ENCODE data around the gene BBIP1. TPM values are rescaled to one million over a fixed set of nuclear protein-coding genes. Genes with fewer than 3 reads are reported as not detected.
"Not testable (repeated sequence)": the region's sequence is repeated elsewhere in the genome, so short reads cannot be mapped to it uniquely, and the experiment has no call there.

BBIP1 gene
- polyA plus RNA-seq, 1 donor from 2014 or later: 73.3 TPM

GRCh38 chr10:110868981-110869380 is 50.0 kb downstream of the BBIP1 start:
- no peak overlapping the region for H3K27ac ChIP-seq (ENCODE audit: low read length)
- no peaks in the 10 kb centered on the region for H3F3A ChIP-seq (ENCODE audit: insufficient read depth, low read length, poor library complexity, severe bottlenecking)
- no peaks in the 10 kb centered on the region for H3K9me2 ChIP-seq (ENCODE audit: insufficient read depth, low read length)
- no peak overlapping the region for H3K9ac ChIP-seq (ENCODE audit: low read length)
- no peaks in the 10 kb centered on the region for H3K9me3 ChIP-seq (ENCODE audit: low read length)
- no peak overlapping the region for H3K4me3 ChIP-seq (ENCODE audit: low read length)
- TF ChIP-seq TAF1 (IDR thresholded peaks at IDR 0.05; ENCODE audit: low read depth): no peak
- H3K79me2 ChIP-seq (replicated peaks; ENCODE audit: insufficient read depth, low read length): peaks cover 13% of the 10 kb centered on the region
- H3K4me2 ChIP-seq (ENCODE audit: low read length): no peak overlapping the region
- H3K27me3 ChIP-seq (ENCODE audit: insufficient read depth, low read depth, low read length): no peaks in the 10 kb centered on the region
- H3K36me3 ChIP-seq (ENCODE audit: insufficient read depth, low read length): no peaks in the 10 kb centered on the region
- no peaks in the 10 kb centered on the region for H4K20me1 ChIP-seq (ENCODE audit: insufficient read depth)
- H2AFZ ChIP-seq (ENCODE audit: low read depth, low read length): no peak overlapping the region

- no peaks in the 10 kb centered on the region for H4K20me1 ChIP-seq (ENCODE audit: insufficient read depth)
- no peaks in the 10 kb centered on the region for H3K27me3 ChIP-seq (ENCODE audit: insufficient read depth, low read depth, low read length)
- no peak overlapping the region for H3K4me3 ChIP-seq (ENCODE audit: low read length)
- no peak overlapping the region for H3K9ac ChIP-seq (ENCODE audit: low read length)
- no peaks in the 10 kb centered on the region for H3K36me3 ChIP-seq (ENCODE audit: insufficient read depth, low read length)
- no peaks in the 10 kb centered on the region for H3F3A ChIP-seq (ENCODE audit: insufficient read depth, low read length, poor library complexity, severe bottlenecking)
- no peak overlapping the region for H3K4me2 ChIP-seq (ENCODE audit: low read length)
- no peaks in the 10 kb centered on the region for H3K9me2 ChIP-seq (ENCODE audit: insufficient read depth, low read length)
- TF ChIP-seq EP300 (conservative IDR thresholded peaks at IDR 0.05; ENCODE audit: poor library complexity, severe bottlenecking): no peak
- no peak for TF ChIP-seq REST (IDR thresholded peaks at IDR 0.05; ENCODE audit: borderline replicate concordance)
- TF ChIP-seq SMC3 (conservative IDR thresholded peaks at IDR 0.05; ENCODE audit: poor library complexity): no peak
- no peak for TF ChIP-seq EZH2 (IDR thresholded peaks at IDR 0.05; ENCODE audit: borderline replicate concordance, insufficient read depth, low read length, poor library complexity, severe bottlenecking)
- TF ChIP-seq POLR2AphosphoS5 (IDR thresholded peaks at IDR 0.05): no peak
- no peak for TF ChIP-seq RAD21 (conservative IDR thresholded peaks at IDR 0.05)
- TF ChIP-seq TAF1 (IDR thresholded peaks at IDR 0.05; ENCODE audit: low read depth): no peak
- no peak for TF ChIP-seq CTCF (IDR thresholded peaks at IDR 0.05; ENCODE audit: poor library complexity, severe bottlenecking)
- no peak for TF ChIP-seq MXI1 (conservative IDR thresholded peaks at IDR 0.05; ENCODE audit: poor library complexity, severe bottlenecking)
- H3K79me2 ChIP-seq (replicated peaks; ENCODE audit: insufficient read depth, low read length): peaks cover 2% of the 10 kb centered on the region
- no peak overlapping the region for H2AFZ ChIP-seq (ENCODE audit: low read depth, low read length)
- no peaks in the 10 kb centered on the region for H3K9me3 ChIP-seq (ENCODE audit: low read length)
- H3K27ac ChIP-seq (ENCODE audit: low read length): no peak overlapping the region
Observed at GRCh38 chr10:110867807-110868465, 51.0 kb downstream of the BBIP1 start.

- not testable (repeated sequence) for H2AFZ ChIP-seq (ENCODE audit: low read depth, low read length); H3K27ac ChIP-seq (ENCODE audit: low read length)
Observed at GRCh38 chr10:110867011-110867806, 51.8 kb downstream of the BBIP1 start.

More at GRCh38 chr10:110867011-110867806, 51.8 kb downstream of the BBIP1 start:
- H4K20me1 ChIP-seq (ENCODE audit: insufficient read depth); H3K4me3 ChIP-seq (ENCODE audit: low read length); H3K9ac ChIP-seq (ENCODE audit: low read length); H3K9me3 ChIP-seq (ENCODE audit: low read length); H3K4me2 ChIP-seq (ENCODE audit: low read length); H3K79me2 ChIP-seq (replicated peaks; ENCODE audit: insufficient read depth, low read length); H3K9me2 ChIP-seq (ENCODE audit: insufficient read depth, low read length); H3K27me3 ChIP-seq (ENCODE audit: insufficient read depth, low read depth, low read length); H3K36me3 ChIP-seq (ENCODE audit: insufficient read depth, low read length); H3F3A ChIP-seq (ENCODE audit: insufficient read depth, low read length, poor library complexity, severe bottlenecking): not testable (repeated sequence)
